GM21390 (cell line): Measurements from ENCODE around the gene ZFP62.
A peak's percentile ranks its signal among the peaks of the same experiment; 100 is the strongest.
"Not testable (repeated sequence)": the region's sequence is repeated elsewhere in the genome, so short reads cannot be mapped to it uniquely, and the experiment has no call there.

Experiments
- ATAC-seq: cut with Tn5 transposase; IDR thresholded peaks from one replicate; pipeline ENCODE4 v1.9.1; 2021; ENCODE audit not compliant: unreplicated experiment

ZFP62 gene

DNA sequence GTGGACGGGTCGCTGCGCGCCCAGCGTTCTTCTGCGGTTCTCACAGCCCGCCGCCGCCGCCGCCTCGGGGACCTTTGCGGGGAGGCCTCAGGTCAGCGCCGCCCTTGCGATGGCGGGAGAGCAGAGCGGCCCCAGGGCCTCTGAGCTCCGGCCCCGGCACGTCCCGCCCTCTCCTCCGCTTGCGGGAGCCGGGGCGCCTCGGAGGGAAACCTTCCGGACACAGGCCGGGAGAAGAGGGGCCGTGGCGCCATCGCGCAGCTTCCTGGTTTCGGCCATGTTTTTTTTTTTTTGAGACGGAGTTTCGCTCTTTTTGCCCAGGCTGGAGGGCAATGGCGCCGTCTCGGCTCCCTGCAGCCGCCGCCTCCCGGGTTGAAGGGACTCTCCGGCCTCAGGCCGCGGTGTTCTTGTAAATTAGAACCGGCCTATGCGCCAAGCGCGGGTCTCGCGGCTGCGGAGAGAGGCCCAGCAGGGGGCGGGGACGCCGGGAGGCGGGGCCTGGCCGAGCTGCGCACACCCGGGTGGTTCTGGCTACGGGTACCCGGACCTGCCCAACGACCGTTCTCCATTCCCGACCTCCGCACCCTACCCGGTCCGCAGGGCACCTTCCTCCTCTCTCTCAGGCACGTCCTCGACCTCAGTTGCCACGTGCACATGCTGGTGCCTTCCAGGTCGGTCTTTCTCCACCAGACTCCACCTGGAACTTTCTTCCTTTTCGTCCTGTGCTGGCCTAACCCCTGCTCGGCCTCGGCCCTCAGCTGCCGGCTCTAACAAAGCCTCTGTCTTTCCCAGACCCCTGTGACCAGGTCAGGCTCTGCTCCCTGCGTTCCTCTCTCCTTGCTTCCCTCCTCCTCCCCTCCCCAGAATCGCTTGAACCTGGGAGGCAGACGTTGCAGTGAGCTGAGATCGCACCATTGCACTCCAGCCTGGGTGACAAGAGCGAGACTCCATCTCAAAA, 29.7 kb downstream of the ZFP62 start:
- peak; percentile 70 for ATAC-seq

- ATAC-seq = peak; percentile 54
These were observed 30.6 kb downstream of the ZFP62 start for GRCh38 chr5:180830253-180831138.

DNA sequence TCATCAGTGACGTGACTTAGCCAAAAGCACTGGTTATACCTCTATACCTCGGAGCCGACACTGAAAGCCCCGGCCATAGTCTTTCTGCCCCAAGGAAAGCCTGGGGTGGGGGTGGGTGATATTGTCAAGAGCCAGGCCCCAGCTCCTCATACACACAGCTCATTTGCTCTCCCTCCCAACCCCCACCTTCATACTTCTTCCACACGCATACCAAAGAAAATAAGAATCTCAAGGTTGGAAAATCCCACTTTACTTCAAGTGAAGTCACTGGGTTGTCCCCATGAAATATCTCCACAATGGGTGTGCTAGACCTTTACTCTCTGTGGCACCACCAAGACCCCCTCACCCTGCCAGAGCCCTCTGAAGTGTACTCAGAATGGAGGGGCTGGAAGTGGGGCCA, 31.4 kb downstream of the ZFP62 start:
- ATAC-seq = no peak

DNA sequence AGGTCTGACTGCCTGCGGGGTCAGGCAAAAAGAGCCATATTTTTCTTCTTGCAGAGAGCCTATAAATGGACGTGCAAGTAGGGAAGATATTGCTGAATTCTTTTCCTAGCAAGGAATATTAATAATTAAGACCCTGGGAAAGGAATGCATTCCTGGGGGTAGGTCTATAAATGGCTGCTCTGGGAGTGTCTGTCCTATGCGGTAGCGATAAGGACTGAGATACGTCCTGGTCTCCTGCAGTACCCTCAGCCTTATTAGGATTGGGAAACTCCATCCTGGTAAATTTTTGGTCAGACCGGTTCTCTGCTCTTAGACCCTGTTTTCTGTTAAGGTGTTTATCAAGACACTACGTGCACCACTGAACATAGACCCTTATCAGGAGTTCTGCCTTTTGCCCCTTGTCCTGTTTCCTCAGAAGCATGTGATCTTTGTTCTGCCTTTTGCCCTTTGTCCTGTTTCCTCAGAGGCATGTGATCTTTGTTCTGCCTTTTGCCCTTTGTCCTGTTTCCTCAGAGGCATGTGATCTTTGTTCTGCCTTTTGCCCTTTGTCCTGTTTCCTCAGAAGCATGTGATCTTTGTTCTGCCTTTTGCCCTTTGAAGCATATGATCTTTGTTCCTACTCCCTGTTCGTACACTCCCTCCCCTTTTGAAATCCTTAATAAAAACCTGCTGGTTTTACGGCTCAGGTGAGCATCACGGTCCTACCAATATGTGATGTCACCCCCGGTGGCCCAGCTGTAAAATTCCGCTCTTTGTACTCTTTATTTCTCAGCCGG, 32.1 kb downstream of the ZFP62 start:
- not testable (repeated sequence) for ATAC-seq

GRCh38 chr5:180827374-180827773, 33.7 kb downstream of the ZFP62 start:
- not testable (repeated sequence) for ATAC-seq

DNA sequence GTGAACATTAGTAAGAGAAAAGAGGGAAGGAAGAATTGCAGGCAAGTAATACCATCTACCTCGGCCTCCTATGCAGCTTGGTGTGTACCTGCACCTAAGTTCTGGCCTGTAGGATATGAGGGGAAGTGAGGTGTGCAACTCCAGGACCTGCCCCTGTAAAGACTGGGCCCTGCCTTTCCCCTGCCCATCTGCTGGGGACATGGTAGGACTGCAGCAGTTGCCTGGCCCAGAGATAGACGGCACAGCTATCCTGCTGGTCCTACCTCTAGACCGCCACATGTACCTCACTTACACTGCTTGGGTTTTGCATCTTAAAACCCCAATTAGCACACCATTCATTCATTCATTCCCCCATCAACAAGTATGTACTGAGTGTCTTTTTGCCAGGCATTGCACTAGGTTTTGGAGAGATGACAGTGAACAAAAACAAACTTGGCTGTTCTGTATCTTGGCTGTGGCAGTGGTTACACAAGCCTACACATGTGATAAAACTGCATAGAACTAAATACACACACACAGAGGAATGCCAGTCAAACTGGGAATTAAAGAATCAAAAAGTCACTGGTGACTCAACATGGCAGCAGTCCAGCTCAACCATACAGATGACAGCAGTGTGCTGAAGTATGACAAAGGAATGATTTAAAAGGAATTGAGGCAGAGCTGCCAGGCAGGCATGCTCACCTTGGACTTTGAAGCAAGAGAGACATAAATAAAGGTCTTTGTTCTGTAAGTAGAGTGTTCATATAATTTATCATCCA, 35.1 kb downstream of the ZFP62 start:
- no peak for ATAC-seq

DNA sequence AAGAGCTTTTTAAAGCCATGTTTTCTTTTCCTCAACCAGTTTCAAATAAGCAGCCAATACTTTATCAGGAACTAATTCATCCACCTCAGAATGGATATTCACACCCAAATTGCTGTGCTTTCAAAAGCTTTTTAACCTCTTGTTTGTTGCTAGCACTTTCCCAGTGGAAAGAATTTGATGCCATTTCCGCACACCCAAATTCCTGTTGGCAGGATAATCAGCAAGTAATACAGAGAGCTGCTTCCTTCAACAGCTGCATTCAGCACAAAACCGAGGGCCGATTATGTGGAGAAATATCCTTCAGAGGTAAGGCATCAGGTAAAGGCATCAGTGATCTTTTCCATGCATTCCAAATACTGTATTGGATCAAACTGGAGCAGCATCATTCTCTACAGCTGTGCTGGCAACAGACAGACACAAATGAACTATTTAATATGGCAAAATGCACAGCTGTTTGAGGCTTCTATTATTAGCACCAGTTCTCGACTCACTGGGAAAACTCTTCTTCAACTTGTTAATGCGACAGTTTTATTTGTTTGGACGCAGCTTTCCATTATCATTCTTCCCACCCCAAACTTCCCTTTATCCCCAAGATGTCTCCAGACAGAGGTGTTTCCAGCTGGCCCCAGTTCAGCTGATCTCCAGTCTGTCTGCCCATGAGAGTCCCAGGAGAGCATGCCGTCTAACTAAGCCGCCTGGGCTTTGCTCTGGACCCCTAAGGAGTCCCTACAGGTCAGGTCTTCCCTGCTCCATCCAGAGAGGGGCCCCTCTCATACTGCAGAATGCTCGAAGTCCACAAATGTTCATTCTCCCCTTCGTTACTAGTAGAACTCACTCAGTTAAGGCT, 36.2 kb downstream of the ZFP62 start:
- no peak for ATAC-seq

DNA sequence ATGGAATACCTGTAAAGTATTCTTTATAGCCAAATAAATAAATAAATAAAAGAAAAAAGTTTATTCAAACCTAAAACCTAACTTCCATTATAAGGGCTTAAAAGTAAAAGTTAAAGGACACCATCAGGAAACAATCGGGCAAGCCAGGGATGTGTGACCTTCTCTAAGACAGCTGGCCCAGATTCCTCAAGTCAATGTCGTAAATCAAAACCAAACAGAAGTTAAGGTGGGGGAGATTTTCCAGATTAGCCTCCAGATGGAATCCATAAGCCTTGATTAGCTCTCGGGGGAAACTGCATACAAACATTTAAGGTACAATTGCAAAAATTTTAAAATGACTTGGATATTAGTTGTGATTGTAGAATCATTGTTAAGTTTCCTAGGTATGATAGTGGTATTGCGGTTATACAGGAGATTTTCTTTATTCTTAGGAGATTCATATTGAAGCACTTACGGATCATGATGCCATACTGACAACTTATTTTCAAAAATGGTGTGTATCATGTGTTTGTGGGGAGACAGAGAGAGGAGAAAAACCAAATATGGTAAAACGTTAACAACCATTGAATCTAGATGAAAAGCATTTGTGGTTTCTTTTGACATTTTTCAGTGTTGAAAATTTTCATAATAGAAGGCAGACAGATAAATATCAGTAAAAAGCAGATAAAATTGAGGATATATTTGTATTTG, 37.0 kb downstream of the ZFP62 start:
- no peak for ATAC-seq

DNA sequence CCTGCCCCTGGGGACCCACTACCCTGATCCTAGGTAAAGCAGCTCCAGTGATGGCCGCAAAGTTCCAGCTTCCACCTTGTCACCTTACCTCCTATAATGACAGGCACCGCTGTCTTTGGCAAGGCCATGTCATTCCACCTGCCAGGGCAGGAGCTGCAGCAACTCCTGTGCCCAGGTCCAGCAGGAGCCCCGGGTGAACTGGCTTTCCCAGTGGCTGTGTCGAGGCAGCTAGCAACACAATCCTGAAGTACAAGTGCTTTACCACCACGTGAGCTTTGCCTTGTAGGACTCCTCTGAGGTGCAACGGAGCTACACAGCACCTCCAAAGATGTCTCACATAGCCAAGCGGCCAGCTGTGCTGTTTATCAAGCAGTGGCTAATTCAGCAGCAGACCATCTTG, 37.7 kb downstream of the ZFP62 start:
- ATAC-seq = no peak

DNA sequence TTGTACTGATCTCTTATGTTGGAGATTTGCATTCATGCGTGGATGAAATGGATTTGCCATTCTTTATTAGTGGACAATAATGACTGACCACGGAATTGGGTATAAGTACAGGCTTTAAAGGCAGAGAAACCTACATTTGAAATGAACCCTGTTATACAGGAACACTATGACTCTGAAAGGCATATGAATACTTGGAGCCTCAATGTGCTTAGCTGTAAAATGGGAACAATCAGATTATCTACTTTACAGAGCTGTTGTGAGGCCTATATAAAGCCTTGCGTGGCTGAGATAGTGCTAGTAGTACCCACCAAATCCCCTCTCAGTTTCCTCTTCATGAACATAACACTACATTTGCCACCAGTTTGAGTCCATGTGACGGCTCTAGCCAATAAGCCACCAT, 39.5 kb downstream of the ZFP62 start:
- no peak for ATAC-seq

- ATAC-seq = peak; percentile 73
These were observed 40.2 kb downstream of the ZFP62 start for GRCh38 chr5:180820788-180821321.

DNA sequence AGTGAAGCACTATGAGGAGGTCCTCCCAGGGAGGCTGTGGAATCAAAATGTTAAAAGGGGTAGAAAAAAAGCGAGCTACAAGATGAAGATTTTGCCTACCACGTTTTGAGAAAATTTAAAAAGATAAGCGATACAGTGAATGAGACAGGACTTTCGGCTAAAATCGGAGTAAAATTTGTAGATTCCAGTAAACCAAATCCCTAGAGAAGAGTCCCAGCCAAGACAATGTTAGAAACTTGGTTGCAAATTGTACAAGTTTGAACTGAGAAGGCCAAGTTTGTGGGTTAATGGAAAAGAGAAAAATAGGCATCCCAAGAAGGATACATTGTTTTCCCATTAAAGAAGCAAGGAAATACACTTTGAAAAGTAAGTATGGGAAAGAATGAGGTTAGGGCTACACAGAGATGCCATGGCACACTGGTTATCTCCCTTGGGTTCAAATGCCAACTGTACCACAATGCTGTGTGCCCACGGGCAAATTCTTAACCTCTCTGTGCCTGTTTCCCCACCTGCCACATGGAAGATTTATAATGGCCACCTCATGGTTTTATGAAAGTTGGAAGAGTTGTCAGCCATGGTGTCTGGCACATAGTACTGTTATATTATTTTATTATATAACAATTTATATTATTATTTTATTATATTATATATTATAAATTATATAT, 42.3 kb downstream of the ZFP62 start:
- ATAC-seq = no peak

DNA sequence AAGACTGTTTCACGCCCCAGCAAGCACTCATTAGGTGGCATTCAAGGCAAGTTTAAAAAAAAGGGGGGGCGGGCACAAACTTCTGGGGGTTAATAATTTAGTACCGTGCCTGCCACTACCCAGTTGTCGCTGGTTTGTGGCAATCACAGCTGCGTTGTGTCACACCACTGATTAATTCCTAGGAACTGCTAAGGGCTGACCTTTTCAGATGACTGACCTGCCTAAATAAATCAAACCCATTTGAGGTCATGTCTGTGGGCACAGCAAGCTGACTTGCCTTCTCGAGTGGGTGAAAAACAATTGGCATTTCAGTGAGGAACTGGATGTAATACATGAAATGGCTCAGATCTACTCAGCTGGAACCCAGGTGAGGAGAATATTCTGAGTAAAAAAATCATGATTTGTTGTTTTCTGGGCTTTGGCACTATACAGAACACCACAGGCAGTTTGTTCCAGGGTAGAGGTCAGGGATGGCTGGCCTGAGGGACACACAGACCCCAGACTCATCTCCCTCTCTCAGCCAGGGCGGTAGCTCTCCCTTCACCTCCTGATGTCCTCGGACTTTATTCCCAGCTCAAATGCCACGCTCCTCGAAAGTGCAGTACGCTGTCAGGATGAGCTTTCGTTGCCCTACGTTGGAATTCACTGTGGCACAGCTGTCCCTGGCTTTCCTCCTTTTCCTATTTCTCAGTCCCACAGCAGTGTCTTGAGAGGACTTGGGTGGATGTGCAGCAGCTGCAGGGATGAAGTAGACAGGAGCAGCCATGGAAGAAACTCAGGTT, 43.0 kb downstream of the ZFP62 start:
- no peak for ATAC-seq

DNA sequence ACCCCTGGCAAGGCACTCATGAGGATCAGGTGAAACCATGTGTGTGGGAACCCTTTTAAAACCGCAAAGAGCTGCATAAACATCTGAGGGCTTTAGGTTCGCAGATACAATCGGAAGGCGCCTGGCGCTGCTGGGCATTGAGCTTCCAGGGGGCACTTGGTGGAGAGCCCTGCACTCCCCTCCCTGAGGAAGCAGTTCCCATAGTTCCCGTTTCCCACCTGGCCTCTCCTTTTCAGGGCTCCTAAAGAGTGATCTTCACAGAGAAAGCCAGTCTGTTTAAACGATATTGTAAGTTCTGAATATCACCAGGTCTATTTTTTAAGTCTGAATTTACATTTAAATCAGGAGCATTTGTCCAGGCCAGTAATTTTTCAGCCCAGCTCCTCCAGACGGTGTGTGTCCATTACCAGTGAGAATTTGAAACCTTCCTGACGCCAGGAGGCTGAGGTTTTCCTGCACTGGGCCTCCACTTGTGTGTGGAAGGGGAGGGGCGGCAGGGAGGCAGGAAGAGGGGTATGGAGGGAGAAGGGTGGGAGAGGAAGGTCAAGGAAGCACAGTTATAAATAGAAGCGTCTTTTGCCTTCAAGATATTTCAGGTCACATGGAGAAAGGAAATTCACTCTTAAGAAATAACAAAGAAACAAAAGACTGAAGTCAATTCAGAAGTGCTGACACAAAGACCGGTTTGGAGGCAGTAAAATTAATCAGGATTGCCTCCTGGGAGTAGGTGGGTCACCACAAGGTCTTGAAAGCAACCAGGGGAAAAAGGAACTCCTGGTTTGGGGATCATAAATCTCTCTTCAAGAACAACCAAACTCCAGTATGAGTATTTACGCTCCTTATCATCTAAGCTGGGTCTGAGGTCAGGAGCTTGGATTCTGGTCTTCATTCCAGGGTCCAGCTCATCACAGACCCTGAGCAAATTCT, 44.2 kb downstream of the ZFP62 start:
- ATAC-seq = no peak

DNA sequence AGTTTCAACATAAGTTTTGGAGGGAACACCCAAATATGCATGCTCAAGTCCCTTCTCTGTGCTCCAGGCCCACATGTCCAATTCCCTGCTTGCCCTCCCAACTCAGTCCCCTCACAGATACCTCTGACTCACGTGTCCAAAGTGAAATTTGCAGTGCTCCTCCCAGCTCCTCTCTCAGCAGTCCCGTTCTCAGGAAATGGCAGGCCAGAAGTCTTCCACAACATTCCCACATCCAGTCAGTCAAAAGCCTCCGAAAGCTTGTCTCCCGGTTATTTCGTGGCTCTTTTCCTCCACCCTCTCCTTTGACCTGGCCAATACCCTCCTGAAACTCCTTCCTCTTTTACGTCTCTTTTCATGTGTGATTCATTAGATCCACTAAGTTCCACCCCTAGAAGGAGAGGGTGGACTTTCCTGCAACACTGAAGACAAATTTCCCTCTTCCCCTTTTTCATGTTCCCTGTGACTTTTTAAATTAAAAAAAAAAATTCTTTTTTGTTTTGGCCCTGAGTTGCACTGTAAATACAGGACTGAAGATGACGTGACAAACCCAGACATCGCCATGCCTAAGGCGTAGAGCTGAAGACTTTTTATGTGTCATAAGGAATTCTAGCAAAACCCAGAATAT, 45.7 kb downstream of the ZFP62 start:
- ATAC-seq = no peak

GRCh38 chr5:180813420-180813819, 47.7 kb downstream of the ZFP62 start:
- ATAC-seq = no peak
